Upper lobe of left lung (tissue), 6 donors: ENCODE results near the gene DPPA5. TPM values are rescaled to one million over a fixed set of nuclear protein-coding genes. Genes with fewer than 3 reads are reported as not detected.
"Not testable (repeated sequence)": the region's sequence is repeated elsewhere in the genome, so short reads cannot be mapped to it uniquely, and the experiment has no call there.

ENCODE experiments used
- ATAC-seq, 2 donors: fragments of 200-7000 bp; cut with Tn5 transposase; one replicate each; pipeline ENCODE4 v1.9.1; 2022; ENCODE audit warnings: mild to moderate bottlenecking in 2 of 2, moderate library complexity in 2 of 2; ENCODE audit not compliant: low FRiP score in 2 of 2
- DNase-seq, 2 donors: peaks; one replicate each; pipeline ENCODE4 v3.0.0-alpha.2; 2019 to 2020
- H3K27ac ChIP-seq, 4 donors: fragments of 200-600 bp; sonication (generic); one replicate each; pipeline ENCODE4 v1.5.1; 2016 to 2019
- H3K27me3 ChIP-seq, 4 donors: fragments of 200-600 bp; sonication (generic); one replicate each; pipeline ENCODE4 v1.5.1; 2017 to 2019
- H3K36me3 ChIP-seq, 4 donors: fragments of 200-600 bp; sonication (generic); one replicate each; pipeline ENCODE4 v1.5.1; 2016 to 2019
- H3K4me1 ChIP-seq, 4 donors: fragments of 200-600 bp; sonication (generic); one replicate each; pipeline ENCODE4 v1.5.1; 2018 to 2019
- H3K4me3 ChIP-seq, 4 donors: fragments of 200-600 bp; sonication (generic); one replicate each; pipeline ENCODE4 v1.5.1; 2017 to 2019; ENCODE audit warnings: mild to moderate bottlenecking in 2 of 4, moderate library complexity in 1 of 4
- H3K9me3 ChIP-seq, 4 donors: fragments of 200-600 bp; sonication (generic); one replicate each; pipeline ENCODE4 v1.5.1; 2018 to 2019
- EP300 ChIP-seq, 4 donors: sonication (generic); formaldehyde crosslinking; IDR thresholded peaks; one replicate each; pipeline ENCODE4 v1.5.1; 2017; ENCODE audit warnings: antibody characterized with exemption in 4 of 4, control low read depth in 2 of 4
- POLR2A ChIP-seq, 4 donors: fragments of 450-650 bp; IDR thresholded peaks; one replicate each; pipeline ENCODE4 v1.5.1; 2016 to 2017; ENCODE audit warnings: antibody characterized with exemption in 4 of 4, mild to moderate bottlenecking in 2 of 4
- POLR2AphosphoS5 ChIP-seq, 2 donors: sonication (generic); formaldehyde crosslinking; IDR thresholded peaks; one replicate each; pipeline ENCODE4 v1.5.1; 2017; ENCODE audit warnings: antibody characterized with exemption in 2 of 2
- WGBS, 2 donors: methylation state at CpG; one replicate each; pipeline ENCODE4 v1.1.5; 2017 to 2018; 5-methylcytosine and 5-hydroxymethylcytosine counted together
- total RNA-seq, 6 donors: library from RNA; depleted of rRNA in 4 of 6; stranded (reverse); fragments of >200 nt in 4 of 6; gene quantifications; one replicate each; pipeline versions ENCODE4 v1.1.0 to v1.2.1, GENCODE V29; 2016 to 2021
- TF ChIP-seq, protein P1 (sequence below), 6 experiments: fragments of 450-650 bp in 4 of 6; fragments of 200-600 bp in 2 of 6; sonication (generic) in 2 of 6; IDR thresholded peaks; one replicate each; pipeline ENCODE4 v1.5.1; 2016 to 2019; ENCODE audit warnings: antibody characterized with exemption in 6 of 6
- donor health status: DM: no; HTN: no; CAD: no; lungs with moderate emphysema.
- donor health status: DM: no; HTN: yes; CAD: no; lungs with severe emphysema.

Gene DPPA5
- total RNA-seq, 6 donors from 2014 or later = not detected

DNA sequence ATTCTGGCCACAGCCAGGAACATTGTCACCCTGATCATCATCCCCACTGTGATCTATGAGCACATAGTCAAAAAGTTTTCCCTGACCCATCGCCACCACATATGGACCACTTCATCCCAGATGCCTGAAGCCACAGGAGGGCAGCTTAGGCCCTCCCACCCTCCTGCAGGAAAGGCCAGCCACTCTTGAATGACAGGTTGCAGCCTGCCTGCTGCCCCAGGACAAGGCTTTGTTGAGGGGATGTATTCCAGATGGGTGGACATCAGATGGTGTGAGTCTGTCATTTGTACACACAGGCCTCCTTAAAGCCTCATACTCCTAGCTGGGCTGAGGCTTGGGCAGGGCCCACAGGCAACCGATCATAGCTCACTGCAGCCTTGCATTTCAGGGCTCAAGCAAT is 30.8 kb downstream of the DPPA5 start:
- ATAC-seq (no peak), DNase-seq (no peak)
- Histone ChIP-seq H3K4me1 (no peaks in the 10 kb centered on the region), H3K27me3 (no peaks in the 10 kb centered on the region), H3K27ac (no peak overlapping the region), H3K4me3 (no peak overlapping the region), H3K9me3 (no peaks in the 10 kb centered on the region), H3K36me3 (no peaks in the 10 kb centered on the region)
- 88 to 95% methylated on average over 2 of the region's 2 CpGs for WGBS, 2 donors
- no peak for TF ChIP-seq EP300 (IDR thresholded peaks at IDR 0.05)
- no peak for TF ChIP-seq POLR2AphosphoS5 (IDR thresholded peaks at IDR 0.05)
- no peak for TF ChIP-seq POLR2A (IDR thresholded peaks at IDR 0.05)
- TF ChIP-seq, protein P1, sequence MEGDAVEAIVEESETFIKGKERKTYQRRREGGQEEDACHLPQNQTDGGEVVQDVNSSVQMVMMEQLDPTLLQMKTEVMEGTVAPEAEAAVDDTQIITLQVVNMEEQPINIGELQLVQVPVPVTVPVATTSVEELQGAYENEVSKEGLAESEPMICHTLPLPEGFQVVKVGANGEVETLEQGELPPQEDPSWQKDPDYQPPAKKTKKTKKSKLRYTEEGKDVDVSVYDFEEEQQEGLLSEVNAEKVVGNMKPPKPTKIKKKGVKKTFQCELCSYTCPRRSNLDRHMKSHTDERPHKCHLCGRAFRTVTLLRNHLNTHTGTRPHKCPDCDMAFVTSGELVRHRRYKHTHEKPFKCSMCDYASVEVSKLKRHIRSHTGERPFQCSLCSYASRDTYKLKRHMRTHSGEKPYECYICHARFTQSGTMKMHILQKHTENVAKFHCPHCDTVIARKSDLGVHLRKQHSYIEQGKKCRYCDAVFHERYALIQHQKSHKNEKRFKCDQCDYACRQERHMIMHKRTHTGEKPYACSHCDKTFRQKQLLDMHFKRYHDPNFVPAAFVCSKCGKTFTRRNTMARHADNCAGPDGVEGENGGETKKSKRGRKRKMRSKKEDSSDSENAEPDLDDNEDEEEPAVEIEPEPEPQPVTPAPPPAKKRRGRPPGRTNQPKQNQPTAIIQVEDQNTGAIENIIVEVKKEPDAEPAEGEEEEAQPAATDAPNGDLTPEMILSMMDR (IDR thresholded peaks at IDR 0.05) = no peak

DNA sequence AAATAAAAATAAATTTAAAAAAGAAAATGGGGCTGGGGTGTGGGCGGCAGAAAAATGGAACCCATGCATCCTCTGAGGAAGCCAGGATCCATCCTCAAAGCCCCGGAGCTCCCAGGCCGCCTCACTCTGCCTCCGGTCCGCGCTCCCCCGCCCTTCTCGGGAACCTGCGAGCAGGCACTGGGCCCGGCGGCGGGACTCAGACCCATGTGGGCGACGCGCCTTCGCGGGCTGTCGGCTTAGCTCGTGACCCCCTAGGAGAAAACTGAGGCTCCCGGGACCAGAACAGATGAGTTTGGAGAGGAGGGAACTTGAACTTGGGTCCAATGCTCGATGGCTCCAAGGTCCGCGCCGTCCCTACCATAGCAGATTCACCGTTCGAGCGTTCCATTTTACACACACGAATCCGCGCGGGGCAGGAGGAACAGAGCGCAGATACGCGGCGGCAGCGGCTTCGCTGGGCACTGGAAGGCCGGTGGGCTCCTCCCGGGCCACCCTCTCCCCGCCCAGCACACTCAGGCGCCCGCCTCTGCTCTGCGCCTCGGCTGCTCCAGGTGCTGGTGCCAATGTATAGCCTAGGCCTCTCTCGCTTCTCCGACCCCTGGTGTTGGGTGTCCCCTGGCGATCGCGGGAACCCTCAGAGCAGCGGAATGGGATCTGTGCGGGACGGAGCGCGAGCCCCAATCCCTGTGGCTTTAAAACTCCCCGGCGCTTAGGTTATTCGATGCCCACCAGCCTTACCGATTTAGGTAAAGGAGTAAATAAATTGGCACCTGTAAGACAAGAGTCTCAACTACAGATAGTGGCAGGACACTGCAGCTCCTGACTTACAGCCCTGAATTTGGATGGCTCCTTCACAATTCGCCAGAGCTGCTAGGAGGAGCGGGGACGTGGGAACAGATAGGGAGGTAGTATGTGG is 39.2 kb downstream of the DPPA5 start:
- Histone ChIP-seq H3K4me1 (peaks cover 0 to 11% (median 6%) of the 10 kb centered on the region in 4 donors), H3K27ac (no peak overlapping the region), H3K9me3 (no peaks in the 10 kb centered on the region), H3K4me3 (no peak overlapping the region), H3K27me3 (peaks cover 0 to 10% (median 3%) of the 10 kb centered on the region in 4 donors), H3K36me3 (no peaks in the 10 kb centered on the region)
- TF ChIP-seq POLR2A (IDR thresholded peaks at IDR 0.05) = no peak
- no peak for TF ChIP-seq POLR2AphosphoS5 (IDR thresholded peaks at IDR 0.05)
- TF ChIP-seq EP300 (IDR thresholded peaks at IDR 0.05) = no peak
- TF ChIP-seq, protein P1 (IDR thresholded peaks at IDR 0.05) = no peak
- DNase-seq (peak in 1 of 2 donors; percentile 79), ATAC-seq (no peak)
- 26 to 36% methylated on average over 15 to 58 of the region's 61 CpGs for WGBS, 2 donors

DNA sequence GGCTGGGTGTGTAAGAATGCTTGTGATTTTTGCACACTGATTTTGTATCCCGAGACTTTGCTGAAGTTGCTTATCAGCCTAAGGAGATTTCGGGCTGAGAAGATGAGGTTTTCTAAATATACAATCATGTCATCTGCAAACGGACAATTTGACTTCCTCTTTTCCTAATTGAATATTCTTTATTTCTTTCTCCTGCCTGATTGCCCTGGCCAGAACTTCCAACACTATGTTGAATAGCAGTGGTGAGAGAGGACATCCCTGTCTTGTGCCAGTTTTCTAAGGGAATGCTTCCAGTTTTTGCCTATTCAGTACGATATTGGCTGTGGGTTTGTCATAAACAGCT is 43.6 kb downstream of the DPPA5 start:
- H3K27me3 ChIP-seq, H3K36me3 ChIP-seq, H3K9me3 ChIP-seq, DNase-seq, ATAC-seq: not testable (repeated sequence)
- TF ChIP-seq, protein P1 (IDR thresholded peaks at IDR 0.05) = peak in 1 of 6 experiments; percentile 2
- 9 to 15% methylated on average over 4 of the region's 4 CpGs for WGBS, 2 donors
- Histone ChIP-seq H3K27ac (peak overlapping the region in 3 of 4 donors; percentile 28 to 68 (median 44)), H3K4me3 (peak overlapping the region; percentile 45 to 65 (median 58)), H3K4me1 (peaks cover 8 to 19% (median 15%) of the 10 kb centered on the region in 4 donors)

DNA sequence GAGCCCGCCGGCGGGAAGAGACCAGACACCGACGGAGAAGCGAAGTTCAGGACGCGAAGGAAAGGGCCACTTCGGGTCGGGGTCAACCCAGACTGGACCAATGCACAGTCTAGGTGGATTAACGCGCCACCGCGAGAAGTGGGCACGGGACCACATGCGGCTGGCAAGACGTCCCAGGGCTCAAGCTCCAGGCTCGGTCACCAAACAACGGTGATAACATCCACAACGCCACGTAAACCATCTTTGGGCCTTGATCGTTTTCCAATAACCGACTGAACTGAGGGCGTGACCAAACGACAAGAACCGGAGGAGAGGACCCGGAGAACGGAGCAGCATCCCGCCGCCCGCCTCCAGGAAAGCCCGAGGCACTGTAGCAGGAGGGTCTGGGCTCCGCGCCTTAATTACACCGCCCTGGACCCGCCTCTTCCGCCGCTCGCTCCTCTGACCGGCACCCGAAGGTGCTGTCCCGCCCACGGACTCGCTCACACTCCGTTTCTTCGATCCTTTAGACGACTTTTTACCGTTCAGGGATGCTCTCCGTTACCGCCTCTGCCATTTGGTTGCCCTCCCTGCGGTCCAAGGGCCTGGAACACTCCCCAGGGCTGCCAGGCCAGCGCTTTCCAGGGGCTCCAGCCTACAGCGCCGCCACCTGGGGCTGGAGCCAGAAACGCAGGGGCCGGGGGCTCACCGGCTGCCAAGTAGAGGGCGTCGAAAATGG is 44.1 kb downstream of the DPPA5 start:
- DNase-seq (peak; percentile 65 to 88), ATAC-seq (peak; percentile 92 to 95)
- no peaks in the 10 kb centered on the region for H3K36me3 ChIP-seq
- H3K4me3 ChIP-seq = peak overlapping the region; percentile 45 to 65 (median 58)
- H3K27me3 ChIP-seq = peaks cover 0 to 7% (median 2%) of the 10 kb centered on the region in 4 donors
- H3K9me3 ChIP-seq = no peaks in the 10 kb centered on the region
- TF ChIP-seq POLR2A (IDR thresholded peaks at IDR 0.05) = peak in 1 of 4 donors; percentile 52
- TF ChIP-seq, protein P1 (IDR thresholded peaks at IDR 0.05) = peak in 2 of 6 experiments; percentile 11 to 16
- TF ChIP-seq EP300 (IDR thresholded peaks at IDR 0.05) = no peak
- peak in 1 of 2 donors; percentile 33 for TF ChIP-seq POLR2AphosphoS5 (IDR thresholded peaks at IDR 0.05)
- peak overlapping the region in 3 of 4 donors; percentile 28 to 68 (median 44) for H3K27ac ChIP-seq
- 1% methylated on average over 14 to 59 of the region's 59 CpGs for WGBS, 2 donors
- H3K4me1 ChIP-seq = peaks cover 8 to 19% (median 14%) of the 10 kb centered on the region in 4 donors
